ENCODE results near the gene PILRB.
A peak's percentile ranks its signal among the peaks of the same experiment; 100 is the strongest.

PILRB gene

DNA sequence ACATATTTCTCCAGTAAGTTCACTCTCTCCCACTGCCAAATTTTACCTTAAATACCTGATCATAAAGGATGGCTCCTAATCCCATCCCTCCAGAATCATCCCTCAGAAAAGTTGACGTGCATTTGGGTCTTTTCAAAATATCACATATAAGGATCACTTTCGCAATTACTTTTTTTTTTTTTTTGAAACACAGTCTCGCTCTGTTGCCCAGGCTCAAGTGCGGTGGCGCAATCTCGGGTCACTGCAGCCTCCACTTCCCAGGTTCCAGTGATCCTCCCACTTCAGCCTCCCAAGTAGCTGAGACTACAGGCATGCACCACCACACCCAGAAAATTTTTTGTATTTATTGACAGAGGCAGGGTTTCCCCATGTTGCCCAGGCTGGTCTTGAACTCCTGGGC lies 53.2 kb downstream of the PILRB start:
- TF ChIP-seq, protein P1, sequence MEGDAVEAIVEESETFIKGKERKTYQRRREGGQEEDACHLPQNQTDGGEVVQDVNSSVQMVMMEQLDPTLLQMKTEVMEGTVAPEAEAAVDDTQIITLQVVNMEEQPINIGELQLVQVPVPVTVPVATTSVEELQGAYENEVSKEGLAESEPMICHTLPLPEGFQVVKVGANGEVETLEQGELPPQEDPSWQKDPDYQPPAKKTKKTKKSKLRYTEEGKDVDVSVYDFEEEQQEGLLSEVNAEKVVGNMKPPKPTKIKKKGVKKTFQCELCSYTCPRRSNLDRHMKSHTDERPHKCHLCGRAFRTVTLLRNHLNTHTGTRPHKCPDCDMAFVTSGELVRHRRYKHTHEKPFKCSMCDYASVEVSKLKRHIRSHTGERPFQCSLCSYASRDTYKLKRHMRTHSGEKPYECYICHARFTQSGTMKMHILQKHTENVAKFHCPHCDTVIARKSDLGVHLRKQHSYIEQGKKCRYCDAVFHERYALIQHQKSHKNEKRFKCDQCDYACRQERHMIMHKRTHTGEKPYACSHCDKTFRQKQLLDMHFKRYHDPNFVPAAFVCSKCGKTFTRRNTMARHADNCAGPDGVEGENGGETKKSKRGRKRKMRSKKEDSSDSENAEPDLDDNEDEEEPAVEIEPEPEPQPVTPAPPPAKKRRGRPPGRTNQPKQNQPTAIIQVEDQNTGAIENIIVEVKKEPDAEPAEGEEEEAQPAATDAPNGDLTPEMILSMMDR (IDR thresholded peaks at IDR 0.05; ENCODE audit: low read depth, low read length, poor library complexity, severe bottlenecking): no peak
- no peak for TF ChIP-seq EZH2phosphoT487 (IDR thresholded peaks at IDR 0.05; ENCODE audit: borderline replicate concordance, low read length)
- Histone ChIP-seq H3K4me3 (ENCODE audit: low read length) (no peak overlapping the region), H3K9me3 (ENCODE audit: control insufficient read depth, insufficient read depth, low read length) (no peaks in the 10 kb centered on the region), H3K4me1 (ENCODE audit: control insufficient read depth, low read length) (peaks cover 35% of the 10 kb centered on the region), H3K4me2 (ENCODE audit: low read length) (no peak overlapping the region; the same call in 1 of the 2 replicates), H3K79me2 (ENCODE audit: control insufficient read depth, low read length) (no peaks in the 10 kb centered on the region), H3K9me2 (replicated peaks; ENCODE audit: control insufficient read depth, low read length) (no peaks in the 10 kb centered on the region), H3K27me3 (ENCODE audit: control insufficient read depth, low read length) (peaks cover 11% of the 10 kb centered on the region; the same call in 1 of the 2 replicates), H3F3A (ENCODE audit: control insufficient read depth, insufficient read depth) (no peaks in the 10 kb centered on the region), H4K20me1 (ENCODE audit: control insufficient read depth, insufficient read depth, low read depth, low read length) (no peaks in the 10 kb centered on the region), H3K27ac (ENCODE audit: low read depth, low read length) (no peak overlapping the region), H3K36me3 (ENCODE audit: control insufficient read depth, low read length) (no peaks in the 10 kb centered on the region)

- Histone ChIP-seq H3K4me3 (ENCODE audit: low read length) (peak overlapping the region; percentile 21), H3K9me3 (ENCODE audit: control insufficient read depth, insufficient read depth, low read length) (no peaks in the 10 kb centered on the region), H3K4me1 (ENCODE audit: control insufficient read depth, low read length) (peaks cover 25% of the 10 kb centered on the region), H3K9me2 (replicated peaks; ENCODE audit: control insufficient read depth, low read length) (no peaks in the 10 kb centered on the region), H3K4me2 (ENCODE audit: low read length) (peak overlapping the region; percentile 54), H3F3A (ENCODE audit: control insufficient read depth, insufficient read depth) (no peaks in the 10 kb centered on the region), H3K27ac (ENCODE audit: low read depth, low read length) (no peak overlapping the region), H4K20me1 (ENCODE audit: control insufficient read depth, insufficient read depth, low read depth, low read length) (no peaks in the 10 kb centered on the region), H3K27me3 (ENCODE audit: control insufficient read depth, low read length) (peaks cover 10% of the 10 kb centered on the region; the same call in 1 of the 2 replicates), H3K79me2 (ENCODE audit: control insufficient read depth, low read length) (no peaks in the 10 kb centered on the region), H3K36me3 (ENCODE audit: control insufficient read depth, low read length) (no peaks in the 10 kb centered on the region)
- TF ChIP-seq, protein P1 (IDR thresholded peaks at IDR 0.05; ENCODE audit: low read depth, low read length, poor library complexity, severe bottlenecking): no peak
- no peak for TF ChIP-seq EZH2phosphoT487 (IDR thresholded peaks at IDR 0.05; ENCODE audit: borderline replicate concordance, low read length)
Observed at GRCh38 chr7:100413346-100413745, 55.4 kb downstream of the PILRB start.

DNA sequence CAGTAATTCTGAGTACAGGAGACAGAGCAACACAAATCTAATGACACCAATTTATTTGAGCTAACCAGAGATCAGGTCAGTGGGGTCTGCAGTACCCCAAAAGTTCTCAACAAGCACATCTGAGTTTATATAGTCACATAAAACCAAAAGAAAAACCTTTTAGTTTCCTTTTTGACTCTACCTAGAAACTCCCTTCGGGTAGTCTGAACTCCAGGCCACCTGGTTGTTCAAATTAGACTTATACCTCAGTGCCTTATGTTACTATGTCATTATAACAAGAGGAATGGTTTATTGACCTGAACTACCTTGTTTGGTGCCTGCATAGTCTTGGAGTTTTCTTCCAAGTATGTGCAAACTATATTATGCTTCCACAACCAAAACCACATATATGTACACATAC lies 56.0 kb downstream of the PILRB start:
- Histone ChIP-seq H3K4me3 (ENCODE audit: low read length) (no peak overlapping the region), H3K9me2 (replicated peaks; ENCODE audit: control insufficient read depth, low read length) (no peaks in the 10 kb centered on the region), H4K20me1 (ENCODE audit: control insufficient read depth, insufficient read depth, low read depth, low read length) (no peaks in the 10 kb centered on the region), H3K79me2 (ENCODE audit: control insufficient read depth, low read length) (no peaks in the 10 kb centered on the region), H3F3A (ENCODE audit: control insufficient read depth, insufficient read depth) (no peaks in the 10 kb centered on the region), H3K4me1 (ENCODE audit: control insufficient read depth, low read length) (peaks cover 25% of the 10 kb centered on the region), H3K27me3 (ENCODE audit: control insufficient read depth, low read length) (peaks cover 10% of the 10 kb centered on the region; the same call in 1 of the 2 replicates), H3K4me2 (ENCODE audit: low read length) (peak overlapping the region; percentile 54), H3K36me3 (ENCODE audit: control insufficient read depth, low read length) (no peaks in the 10 kb centered on the region), H3K9me3 (ENCODE audit: control insufficient read depth, insufficient read depth, low read length) (no peaks in the 10 kb centered on the region), H3K27ac (ENCODE audit: low read depth, low read length) (no peak overlapping the region)
- no peak for TF ChIP-seq EZH2phosphoT487 (IDR thresholded peaks at IDR 0.05; ENCODE audit: borderline replicate concordance, low read length)
- TF ChIP-seq, protein P1 (IDR thresholded peaks at IDR 0.05; ENCODE audit: low read depth, low read length, poor library complexity, severe bottlenecking): no peak
